Kidney capillary endothelial cell (primary cell): ENCODE data around the gene FAM3D.
"Not testable (repeated sequence)": the region's sequence is repeated elsewhere in the genome, so short reads cannot be mapped to it uniquely, and the experiment has no call there.

ENCODE experiments used
- DNase-seq: peaks from one replicate; pipeline ENCODE4 v3.0.0-alpha.2; 2018; ENCODE audit warnings: low spot score

FAM3D gene

GRCh38 chr3:58683466-58683865 is 16.9 kb upstream of the FAM3D start:
- no peak for DNase-seq

GRCh38 chr3:58683001-58683458 is 16.5 kb upstream of the FAM3D start:
- DNase-seq: no peak

- no peak for DNase-seq
These were observed 15.3 kb upstream of the FAM3D start for GRCh38 chr3:58681863-58682262.

GRCh38 chr3:58680879-58681525 is 14.4 kb upstream of the FAM3D start:
- DNase-seq: no peak

GRCh38 chr3:58679974-58680666 is 13.5 kb upstream of the FAM3D start:
- DNase-seq: peak; percentile 25

GRCh38 chr3:58679446-58679845 is 12.9 kb upstream of the FAM3D start:
- DNase-seq: no peak

GRCh38 chr3:58678177-58678970 is 11.8 kb upstream of the FAM3D start:
- not testable (repeated sequence) for DNase-seq

GRCh38 chr3:58672880-58673279 is 6.3 kb upstream of the FAM3D start:
- DNase-seq: no peak

- DNase-seq: no peak
These were observed 5.9 kb upstream of the FAM3D start for GRCh38 chr3:58672451-58672850.

- DNase-seq: no peak
These were observed 4.0 kb upstream of the FAM3D start for GRCh38 chr3:58670506-58671135.

GRCh38 chr3:58668247-58668646 is 1.7 kb upstream of the FAM3D start:
- DNase-seq: no peak

- no peak for DNase-seq
These were observed 1.1 kb upstream of the FAM3D start for GRCh38 chr3:58667704-58668103.

GRCh38 chr3:58667229-58667628 is 655 bp upstream of the FAM3D start:
- DNase-seq: no peak

GRCh38 chr3:58665405-58665804 is 1.2 kb downstream of the FAM3D start:
- DNase-seq: no peak

GRCh38 chr3:58664611-58665010 is 2.0 kb downstream of the FAM3D start:
- DNase-seq: no peak

GRCh38 chr3:58661836-58662420 is 4.6 kb downstream of the FAM3D start:
- DNase-seq: no peak

- no peak for DNase-seq
These were observed 5.6 kb downstream of the FAM3D start for GRCh38 chr3:58660998-58661397.

- DNase-seq: peak; percentile 16
These were observed 7.4 kb downstream of the FAM3D start for GRCh38 chr3:58659051-58659675.

- DNase-seq: no peak
These were observed 8.1 kb downstream of the FAM3D start for GRCh38 chr3:58658508-58658907.

GRCh38 chr3:58657571-58658141 is 8.9 kb downstream of the FAM3D start:
- DNase-seq: no peak

- DNase-seq: no peak
These were observed 9.5 kb downstream of the FAM3D start for GRCh38 chr3:58657036-58657520.
